HepG2 (cell line): ENCODE data around the gene ZNF821. TPM values are rescaled to one million over a fixed set of nuclear protein-coding genes. Genes with fewer than 3 reads are reported as not detected.

Experiments used
- ARID5B ChIP-seq: IDR thresholded peaks from 2 replicates; pipeline ENCODE4 v1.4.0; 2020; ENCODE audit warnings: mild to moderate bottlenecking, missing genetic modification reagents
- CCDC6 ChIP-seq: sonication (generic); formaldehyde crosslinking; IDR thresholded peaks from 2 replicates; pipeline ENCODE4 v1.8.1; 2022; ENCODE audit warnings: mild to moderate bottlenecking, missing genetic modification reagents, moderate library complexity
- CENPT ChIP-seq: sonication (generic); formaldehyde crosslinking; IDR thresholded peaks from 2 replicates; pipeline ENCODE4 v1.8.0; 2022; ENCODE audit warnings: low read depth, mild to moderate bottlenecking, moderate library complexity, missing genetic modification reagents
- FOXK2 ChIP-seq: fragments of 450-650 bp; IDR thresholded peaks from 2 replicates; pipeline ENCODE4 v1.6.1; 2016
- NFAT5 ChIP-seq: sonication (generic); formaldehyde crosslinking; IDR thresholded peaks from 2 replicates; pipeline ENCODE4 v1.4.0; 2020; ENCODE audit warnings: missing genetic modification reagents
- PAX8 ChIP-seq: sonication (generic); formaldehyde crosslinking; IDR thresholded peaks from 2 replicates; pipeline ENCODE4 v1.8.0; 2022; ENCODE audit warnings: mild to moderate bottlenecking, missing genetic modification reagents, borderline replicate concordance
- PHF20 ChIP-seq: sonication (generic); formaldehyde crosslinking; IDR thresholded peaks from 2 replicates; pipeline ENCODE4 v1.5.0; 2020; ENCODE audit warnings: mild to moderate bottlenecking, missing genetic modification reagents
- PLRG1 ChIP-seq: fragments of 450-650 bp; conservative IDR thresholded peaks from 2 replicates; pipeline ENCODE4 v1.6.1; 2016
- REPIN1 ChIP-seq: sonication (generic); formaldehyde crosslinking; IDR thresholded peaks from 2 replicates; pipeline ENCODE4 v1.8.0; 2022; ENCODE audit warnings: missing genetic modification reagents, low read depth, mild to moderate bottlenecking, borderline replicate concordance
- SMAD1 ChIP-seq: sonication (generic); formaldehyde crosslinking; IDR thresholded peaks from 2 replicates; pipeline ENCODE4 v1.4.0; 2020; ENCODE audit warnings: missing genetic modification reagents, low read depth, mild to moderate bottlenecking, borderline replicate concordance
- ZFX ChIP-seq: sonication (generic); formaldehyde crosslinking; IDR thresholded peaks from 2 replicates; pipeline ENCODE4 v1.4.0; 2020; ENCODE audit warnings: mild to moderate bottlenecking, low read depth, missing genetic modification reagents, moderate library complexity
- ZFY ChIP-seq: sonication (generic); formaldehyde crosslinking; IDR thresholded peaks from 2 replicates; pipeline ENCODE4 v1.4.0; 2020; ENCODE audit warnings: missing genetic modification reagents
- ZNF138 ChIP-seq: sonication (generic); formaldehyde crosslinking; IDR thresholded peaks from 2 replicates; pipeline ENCODE4 v1.5.0; 2020; ENCODE audit warnings: mild to moderate bottlenecking, low read depth, missing genetic modification reagents
- ZNF230 ChIP-seq: sonication (generic); formaldehyde crosslinking; IDR thresholded peaks from 2 replicates; pipeline ENCODE4 v1.4.0; 2020; ENCODE audit warnings: mild to moderate bottlenecking, missing genetic modification reagents
- ZNF362 ChIP-seq: sonication (generic); formaldehyde crosslinking; IDR thresholded peaks from 2 replicates; pipeline ENCODE4 v1.4.0; 2020; ENCODE audit warnings: missing genetic modification reagents, mild to moderate bottlenecking, borderline replicate concordance
- ZNF451 ChIP-seq: sonication (generic); formaldehyde crosslinking; IDR thresholded peaks from 2 replicates; pipeline ENCODE4 v1.5.0; 2020; ENCODE audit warnings: mild to moderate bottlenecking, missing genetic modification reagents
- ZNF775 ChIP-seq: sonication (generic); formaldehyde crosslinking; IDR thresholded peaks from 2 replicates; pipeline ENCODE4 v1.4.0; 2020; ENCODE audit warnings: missing genetic modification reagents, mild to moderate bottlenecking, moderate library complexity, borderline replicate concordance
- ZNF816 ChIP-seq: sonication (generic); formaldehyde crosslinking; IDR thresholded peaks from 2 replicates; pipeline ENCODE4 v1.8.0; 2022; ENCODE audit warnings: missing genetic modification reagents, mild to moderate bottlenecking, borderline replicate concordance
- ZNF878 ChIP-seq: sonication (generic); formaldehyde crosslinking; IDR thresholded peaks from 2 replicates; pipeline ENCODE4 v1.8.1; 2023; ENCODE audit warnings: mild to moderate bottlenecking, missing genetic modification reagents, moderate library complexity
- polyA plus RNA-seq, 8 experiments: library from polyadenylated mRNA; depleted of rRNA in 3 of 8; stranded (reverse) in 7 of 8; unstranded in 1 of 8; fragments of >200 nt; fragmentation: Illumina TruSeq in 4 of 8; extraction: Trizol in 4 of 8; gene quantifications; 2 replicates each; pipeline versions ENCODE4 v1.2.1 to v1.2.3, GENCODE V29; 2011 to 2016; ENCODE audit warnings: low read depth in 4 of 8, missing spikeins in 1 of 8, mixed read lengths in 1 of 8; ENCODE audit not compliant: insufficient read depth in 1 of 8
- total RNA-seq, 5 experiments: library from RNA; depleted of rRNA; stranded (reverse); fragments of >200 nt; fragmentation: Illumina TruSeq; extraction: Trizol; gene quantifications; 2 replicates each; pipeline ENCODE4 v1.2.3, GENCODE V29; 2016; ENCODE audit warnings: low read depth in 1 of 5

ZNF821 gene
- total and polyA plus RNA-seq, 2 of the 13 experiments (the other 11 are each of a cell fraction or from before 2014, with no cell fraction given), result 7.0 to 9.1 TPM

GRCh38 chr16:71895679-71896365 lies 11.8 kb upstream of the ZNF821 start (continued):
- TF ChIP-seq ARID5B (CRISPR knock-in tag) (no peak), PAX8 (CRISPR knock-in tag) (0 out of 2 replicates have a peak, but pooled peaks have one; percentile 64), CENPT (CRISPR knock-in tag) (peak; percentile 44), NFAT5 (no peak), FOXK2 (no peak), ZNF138 (CRISPR knock-in tag) (0 out of 2 replicates have a peak, but pooled peaks have one; percentile 30), ZNF878 (CRISPR knock-in tag) (no peak), SMAD1 (CRISPR knock-in tag) (no peak), ZNF816 (CRISPR knock-in tag) (no peak), PHF20 (CRISPR knock-in tag) (peak; percentile 33; the same call in 1 of the 2 replicates), ZNF362 (CRISPR knock-in tag) (no peak), ZFX (peak; percentile 87; the same call in 1 of the 2 replicates), CCDC6 (CRISPR knock-in tag) (no peak), ZNF230 (0 out of 2 replicates have a peak, but pooled peaks have one; percentile 30), ZNF775 (CRISPR knock-in tag) (no peak), PLRG1 (no peak), ZNF451 (peak; percentile 11; the same call in 1 of the 2 replicates), ZFY (peak; percentile 82), REPIN1 (CRISPR knock-in tag) (no peak)
